ENCODE results near the gene CKS1B. TPM values are rescaled to one million over a fixed set of nuclear protein-coding genes. Genes with fewer than 3 reads are reported as not detected.

Gene CKS1B
- total RNA-seq, 2 donors from 2014 or later = 145 to 229 TPM

- no peak overlapping the region for H3K27ac Mint-ChIP-seq
- Histone ChIP-seq H3K27ac (ENCODE audit: low read depth, low read length) (peak overlapping the region; percentile 38), H3K4me3 (ENCODE audit: low read length) (no peak overlapping the region), H3K36me3 (ENCODE audit: control insufficient read depth, insufficient read depth, low read length) (peaks cover 15% of the 10 kb centered on the region), H3K9me3 (ENCODE audit: control insufficient read depth, low read length) (no peaks in the 10 kb centered on the region), H3K27me3 (ENCODE audit: control insufficient read depth, insufficient read depth, low read length, poor library complexity, severe bottlenecking) (no peaks in the 10 kb centered on the region), H3K9ac (ENCODE audit: extremely low read depth, low read length, poor library complexity, severe bottlenecking) (no peak overlapping the region), H3K4me1 (ENCODE audit: control insufficient read depth, insufficient read depth, low read length) (peaks cover 19% of the 10 kb centered on the region)
- no peak for DNase-seq
- H3K4me1 Mint-ChIP-seq = peaks cover 36% of the 10 kb centered on the region
- H3K4me3 Mint-ChIP-seq = no peak overlapping the region
- TF ChIP-seq CTCF (conservative IDR thresholded peaks at IDR 0.05) = no peak
- peaks cover 15% of the 10 kb centered on the region for H3K36me3 Mint-ChIP-seq (ENCODE audit: low read depth)
- H3K27me3 Mint-ChIP-seq (ENCODE audit: insufficient read depth) = no peaks in the 10 kb centered on the region
- 94 to 100% methylated on average over 2 to 14 of the region's 15 CpGs for WGBS, 2 experiments (ENCODE audit: insufficient coverage in 1 of 2, insufficient read length in 1 of 2)
- no peaks in the 10 kb centered on the region for H3K9me3 Mint-ChIP-seq
These were observed 22.4 kb upstream of the CKS1B start for GRCh38 chr1:154951901-154952657.

GRCh38 chr1:154952664-154953063, 21.8 kb upstream of the CKS1B start:
- Histone ChIP-seq H3K36me3 (ENCODE audit: control insufficient read depth, insufficient read depth, low read length) (peaks cover 14% of the 10 kb centered on the region), H3K27me3 (ENCODE audit: control insufficient read depth, insufficient read depth, low read length, poor library complexity, severe bottlenecking) (no peaks in the 10 kb centered on the region), H3K9me3 (ENCODE audit: control insufficient read depth, low read length) (no peaks in the 10 kb centered on the region), H3K27ac (ENCODE audit: low read depth, low read length) (no peak overlapping the region), H3K9ac (ENCODE audit: extremely low read depth, low read length, poor library complexity, severe bottlenecking) (no peak overlapping the region), H3K4me1 (ENCODE audit: control insufficient read depth, insufficient read depth, low read length) (peaks cover 19% of the 10 kb centered on the region), H3K4me3 (ENCODE audit: low read length) (no peak overlapping the region)
- TF ChIP-seq CTCF (conservative IDR thresholded peaks at IDR 0.05) = no peak
- no peaks in the 10 kb centered on the region for H3K27me3 Mint-ChIP-seq (ENCODE audit: insufficient read depth)
- peak overlapping the region; percentile 35 for H3K27ac Mint-ChIP-seq
- WGBS, 2 experiments (ENCODE audit: insufficient coverage in 1 of 2, insufficient read length in 1 of 2) = 92 to 93% methylated on average over 6 of the region's 6 CpGs
- DNase-seq = no peak
- H3K9me3 Mint-ChIP-seq = no peaks in the 10 kb centered on the region
- H3K4me3 Mint-ChIP-seq = no peak overlapping the region
- peaks cover 14% of the 10 kb centered on the region for H3K36me3 Mint-ChIP-seq (ENCODE audit: low read depth)
- peaks cover 42% of the 10 kb centered on the region for H3K4me1 Mint-ChIP-seq

GRCh38 chr1:154953611-154954038, 20.9 kb upstream of the CKS1B start:
- Histone ChIP-seq H3K4me1 (ENCODE audit: control insufficient read depth, insufficient read depth, low read length) (peaks cover 19% of the 10 kb centered on the region), H3K27ac (ENCODE audit: low read depth, low read length) (no peak overlapping the region), H3K9ac (ENCODE audit: extremely low read depth, low read length, poor library complexity, severe bottlenecking) (no peak overlapping the region), H3K36me3 (ENCODE audit: control insufficient read depth, insufficient read depth, low read length) (peaks cover 18% of the 10 kb centered on the region), H3K9me3 (ENCODE audit: control insufficient read depth, low read length) (no peaks in the 10 kb centered on the region), H3K4me3 (ENCODE audit: low read length) (no peak overlapping the region), H3K27me3 (ENCODE audit: control insufficient read depth, insufficient read depth, low read length, poor library complexity, severe bottlenecking) (no peaks in the 10 kb centered on the region)
- TF ChIP-seq CTCF (conservative IDR thresholded peaks at IDR 0.05) = no peak
- peaks cover 16% of the 10 kb centered on the region for H3K36me3 Mint-ChIP-seq (ENCODE audit: low read depth)
- 90% methylated on average over 2 of the region's 2 CpGs; no CpG with 5 or more reads in 1 of the 2 experiments for WGBS, 2 experiments (ENCODE audit: insufficient coverage in 1 of 2, insufficient read length in 1 of 2)
- H3K27me3 Mint-ChIP-seq (ENCODE audit: insufficient read depth) = no peaks in the 10 kb centered on the region
- H3K4me3 Mint-ChIP-seq = no peak overlapping the region
- no peak overlapping the region for H3K27ac Mint-ChIP-seq
- H3K9me3 Mint-ChIP-seq = no peaks in the 10 kb centered on the region
- no peak for DNase-seq
- H3K4me1 Mint-ChIP-seq = peaks cover 44% of the 10 kb centered on the region

All from endodermal cell (in vitro differentiated cells).